Mesothelial cell of epicardium (in vitro differentiated cells): Measurements from ENCODE around the gene UFM1. TPM values are rescaled to one million over a fixed set of nuclear protein-coding genes. Genes with fewer than 3 reads are reported as not detected.
"Not testable (repeated sequence)": the region's sequence is repeated elsewhere in the genome, so short reads cannot be mapped to it uniquely, and the experiment has no call there.

ENCODE experiments used
- DNase-seq, 2 experiments: peaks; one replicate each; pipeline ENCODE4 v3.0.0; 2021; ENCODE audit warnings: low spot score in 2 of 2; ENCODE audit not compliant: unreplicated experiment in 2 of 2
- H3K27ac Mint-ChIP-seq: 2 replicates; pipeline ENCODE4 v1.8.0; 2021; ENCODE audit warnings: mixed read lengths
- H3K27me3 Mint-ChIP-seq: 2 replicates; pipeline ENCODE4 v1.8.0; 2021; ENCODE audit warnings: low read depth, mixed read lengths
- H3K36me3 Mint-ChIP-seq: 2 replicates; pipeline ENCODE4 v1.8.0; 2021; ENCODE audit warnings: mixed read lengths
- H3K4me1 Mint-ChIP-seq: 2 replicates; pipeline ENCODE4 v1.8.0; 2021; ENCODE audit warnings: mixed read lengths
- H3K4me3 Mint-ChIP-seq: 2 replicates; pipeline ENCODE4 v1.8.0; 2021; ENCODE audit warnings: mild to moderate bottlenecking, moderate library complexity, mixed read lengths
- H3K9me3 Mint-ChIP-seq: 2 replicates; pipeline ENCODE4 v1.8.0; 2021; ENCODE audit warnings: mixed read lengths
- total RNA-seq: library from RNA; stranded (reverse); gene quantifications from 3 replicates; pipeline ENCODE4 v1.2.1, GENCODE V29; 2021
- TF ChIP-seq, protein P1 (sequence below): fragments of 200-600 bp; sonication (generic); IDR thresholded peaks from one replicate; pipeline ENCODE4 v1.5.0; 2021; ENCODE audit warnings: antibody characterized with exemption; ENCODE audit not compliant: unreplicated experiment

Gene UFM1
- total RNA-seq, 1 donor from 2014 or later, result 59.7 TPM

GRCh38 chr13:38355595-38356119 is 6.0 kb downstream of the UFM1 start:
- TF ChIP-seq, protein P1, sequence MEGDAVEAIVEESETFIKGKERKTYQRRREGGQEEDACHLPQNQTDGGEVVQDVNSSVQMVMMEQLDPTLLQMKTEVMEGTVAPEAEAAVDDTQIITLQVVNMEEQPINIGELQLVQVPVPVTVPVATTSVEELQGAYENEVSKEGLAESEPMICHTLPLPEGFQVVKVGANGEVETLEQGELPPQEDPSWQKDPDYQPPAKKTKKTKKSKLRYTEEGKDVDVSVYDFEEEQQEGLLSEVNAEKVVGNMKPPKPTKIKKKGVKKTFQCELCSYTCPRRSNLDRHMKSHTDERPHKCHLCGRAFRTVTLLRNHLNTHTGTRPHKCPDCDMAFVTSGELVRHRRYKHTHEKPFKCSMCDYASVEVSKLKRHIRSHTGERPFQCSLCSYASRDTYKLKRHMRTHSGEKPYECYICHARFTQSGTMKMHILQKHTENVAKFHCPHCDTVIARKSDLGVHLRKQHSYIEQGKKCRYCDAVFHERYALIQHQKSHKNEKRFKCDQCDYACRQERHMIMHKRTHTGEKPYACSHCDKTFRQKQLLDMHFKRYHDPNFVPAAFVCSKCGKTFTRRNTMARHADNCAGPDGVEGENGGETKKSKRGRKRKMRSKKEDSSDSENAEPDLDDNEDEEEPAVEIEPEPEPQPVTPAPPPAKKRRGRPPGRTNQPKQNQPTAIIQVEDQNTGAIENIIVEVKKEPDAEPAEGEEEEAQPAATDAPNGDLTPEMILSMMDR, result no peak
- H3K36me3 Mint-ChIP-seq, result peaks cover 19% of the 10 kb centered on the region
- no peak for DNase-seq
- H3K9me3 Mint-ChIP-seq, result no peaks in the 10 kb centered on the region
- no peak overlapping the region for H3K4me3 Mint-ChIP-seq
- no peaks in the 10 kb centered on the region for H3K27me3 Mint-ChIP-seq
- no peak overlapping the region for H3K27ac Mint-ChIP-seq
- peaks cover 15% of the 10 kb centered on the region for H3K4me1 Mint-ChIP-seq

- TF ChIP-seq, protein P1, result no peak
- DNase-seq, result no peak
- Mint-ChIP-seq H3K27ac (no peak overlapping the region), H3K4me1 (no peaks in the 10 kb centered on the region), H3K27me3 (no peaks in the 10 kb centered on the region), H3K9me3 (peaks cover 4% of the 10 kb centered on the region), H3K36me3 (peaks cover 26% of the 10 kb centered on the region), H3K4me3 (no peak overlapping the region)
Measured at GRCh38 chr13:38358684-38359083, 9.0 kb downstream of the UFM1 start.

DNA sequence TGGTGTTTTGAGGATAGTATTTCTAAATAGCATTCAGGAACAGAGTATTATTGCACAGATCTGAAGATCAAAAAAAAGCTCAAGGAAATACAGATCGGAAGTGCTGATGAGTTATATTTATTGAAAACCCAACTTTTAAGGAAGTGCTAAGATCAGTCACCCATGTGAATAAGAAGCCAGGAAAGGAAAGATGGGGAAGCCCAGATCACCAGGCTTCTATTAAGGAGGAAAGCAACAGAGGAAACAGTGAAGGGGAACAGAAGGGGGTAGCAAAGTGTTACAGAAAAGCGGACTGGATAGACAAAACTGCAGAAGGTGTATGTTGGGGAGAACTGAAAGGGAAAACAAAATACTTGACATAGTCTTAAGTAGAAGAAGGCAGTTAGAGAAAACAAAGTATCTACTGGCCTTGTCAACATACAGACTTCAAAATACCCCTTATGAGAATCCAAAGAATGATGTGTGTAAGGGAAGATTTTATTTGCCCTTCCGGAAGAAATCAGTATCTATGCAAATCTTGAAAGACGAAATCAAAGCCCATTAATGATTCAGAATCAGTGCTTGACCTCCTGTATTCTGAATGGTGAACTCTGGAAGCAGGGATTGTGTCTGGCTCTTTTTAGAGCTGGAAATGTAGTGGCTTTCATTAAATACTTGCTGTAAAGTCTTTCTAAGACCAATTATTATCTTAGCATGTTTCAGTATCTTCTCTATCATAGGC is 12.1 kb downstream of the UFM1 start:
- H3K4me1 Mint-ChIP-seq, result no peaks in the 10 kb centered on the region
- H3K36me3 Mint-ChIP-seq, result peaks cover 19% of the 10 kb centered on the region
- no peak for DNase-seq
- H3K9me3 Mint-ChIP-seq, result peaks cover 4% of the 10 kb centered on the region
- no peak overlapping the region for H3K4me3 Mint-ChIP-seq
- TF ChIP-seq, protein P1, result no peak
- H3K27ac Mint-ChIP-seq, result peak overlapping the region; percentile 11
- no peaks in the 10 kb centered on the region for H3K27me3 Mint-ChIP-seq

- TF ChIP-seq, protein P1, result no peak
- Mint-ChIP-seq H3K36me3 (peaks cover 19% of the 10 kb centered on the region), H3K4me1 (no peaks in the 10 kb centered on the region), H3K27me3 (no peaks in the 10 kb centered on the region), H3K9me3 (peaks cover 4% of the 10 kb centered on the region), H3K4me3 (no peak overlapping the region), H3K27ac (no peak overlapping the region)
- no peak for DNase-seq
Measured at GRCh38 chr13:38363219-38363618, 13.6 kb downstream of the UFM1 start.

GRCh38 chr13:38363746-38364145 is 14.1 kb downstream of the UFM1 start:
- H3K9me3 Mint-ChIP-seq, H3K27me3 Mint-ChIP-seq, H3K4me1 Mint-ChIP-seq, DNase-seq, H3K4me3 Mint-ChIP-seq, H3K27ac Mint-ChIP-seq: not testable (repeated sequence)
- peaks cover 19% of the 10 kb centered on the region for H3K36me3 Mint-ChIP-seq

DNA sequence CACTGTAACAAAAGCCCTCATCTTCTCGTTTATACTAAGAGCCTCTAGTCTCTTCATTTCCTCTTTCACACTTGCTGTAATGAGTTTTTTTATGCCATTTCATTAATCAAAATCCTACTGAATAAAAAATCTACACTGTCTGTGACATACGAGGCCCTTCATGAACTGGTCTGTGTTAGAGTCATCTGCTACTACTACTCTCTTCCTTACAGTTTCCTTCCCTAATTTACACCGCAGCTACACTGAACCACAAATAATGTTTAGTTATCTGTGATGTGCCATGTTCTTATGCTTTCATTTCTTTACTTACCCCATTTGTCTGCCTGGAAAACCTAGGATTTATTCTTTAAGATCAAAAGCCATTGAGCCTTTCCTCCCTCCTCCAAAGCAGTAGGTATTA is 16.0 kb downstream of the UFM1 start:
- TF ChIP-seq, protein P1, result no peak
- peaks cover 11% of the 10 kb centered on the region for H3K9me3 Mint-ChIP-seq
- peaks cover 15% of the 10 kb centered on the region for H3K36me3 Mint-ChIP-seq
- no peak for DNase-seq
- H3K4me3 Mint-ChIP-seq, result no peak overlapping the region
- H3K27me3 Mint-ChIP-seq, result no peaks in the 10 kb centered on the region
- H3K4me1 Mint-ChIP-seq, result no peaks in the 10 kb centered on the region
- no peak overlapping the region for H3K27ac Mint-ChIP-seq
